Hippocampal formation (tissue), 2 donors: ENCODE data around the gene AHNAK2.
"Not testable (repeated sequence)": the region's sequence is repeated elsewhere in the genome, so short reads cannot be mapped to it uniquely, and the experiment has no call there.

Experiments used
- DNase-seq, 2 donors: peaks; one replicate each; lab custom pipeline; 2025; lab: John Stamatoyannopoulos, UW

Gene AHNAK2

GRCh38 chr14:104898870-104899510 is 79.2 kb downstream of the AHNAK2 start:
- DNase-seq: no peak

- DNase-seq: no peak
Observed at GRCh38 chr14:104898195-104898558, 80.0 kb downstream of the AHNAK2 start.

- no peak for DNase-seq
Observed at GRCh38 chr14:104897330-104898194, 80.6 kb downstream of the AHNAK2 start.

GRCh38 chr14:104895786-104896661 is 82.2 kb downstream of the AHNAK2 start:
- no peak for DNase-seq

GRCh38 chr14:104895207-104895785 is 82.9 kb downstream of the AHNAK2 start:
- DNase-seq: no peak

GRCh38 chr14:104894331-104895206 is 83.6 kb downstream of the AHNAK2 start:
- no peak for DNase-seq

GRCh38 chr14:104893435-104894207 is 84.6 kb downstream of the AHNAK2 start:
- no peak for DNase-seq

GRCh38 chr14:104892531-104893434 is 85.4 kb downstream of the AHNAK2 start:
- DNase-seq: no peak

GRCh38 chr14:104891664-104892530 is 86.3 kb downstream of the AHNAK2 start:
- no peak for DNase-seq

- DNase-seq: no peak
Observed at GRCh38 chr14:104891121-104891551, 87.0 kb downstream of the AHNAK2 start.

GRCh38 chr14:104890292-104890691 is 87.9 kb downstream of the AHNAK2 start:
- DNase-seq: not testable (repeated sequence)

GRCh38 chr14:104889375-104889757 is 88.8 kb downstream of the AHNAK2 start:
- DNase-seq: no peak

GRCh38 chr14:104888489-104889374 is 89.4 kb downstream of the AHNAK2 start:
- DNase-seq: no peak

GRCh38 chr14:104887623-104888488 is 90.3 kb downstream of the AHNAK2 start:
- DNase-seq: no peak
